Subcutaneous abdominal adipose tissue (tissue), 5 donors: ENCODE measurements around the gene HSPA9.

Source experiments
- H3K27ac ChIP-seq: one replicate; pipeline ENCODE4 v1.7.0; 2013; ENCODE audit warnings: low read depth, mild to moderate bottlenecking, inconsistent platforms, low read length, moderate library complexity
- H3K27me3 ChIP-seq, 5 donors: one replicate each; pipeline ENCODE4 v1.7.0; 2013; ENCODE audit warnings: low read length in 5 of 5, inconsistent platforms in 1 of 5; ENCODE audit not compliant: control insufficient read depth in 5 of 5, insufficient read depth in 4 of 5
- H3K36me3 ChIP-seq, 5 donors: one replicate each; pipeline ENCODE4 v1.7.0; 2013; ENCODE audit warnings: low read length in 5 of 5; ENCODE audit not compliant: control insufficient read depth in 5 of 5, insufficient read depth in 5 of 5
- H3K4me1 ChIP-seq, 5 donors: one replicate each; pipeline ENCODE4 v1.7.0; 2013; ENCODE audit warnings: low read length in 5 of 5, mild to moderate bottlenecking in 3 of 5, moderate library complexity in 1 of 5; ENCODE audit not compliant: control insufficient read depth in 5 of 5, insufficient read depth in 5 of 5
- H3K4me3 ChIP-seq, 5 donors: one replicate each; pipeline ENCODE4 v1.7.0; 2013; ENCODE audit warnings: low read length in 5 of 5, low read depth in 1 of 5
- H3K9ac ChIP-seq, 5 donors: one replicate each; pipeline ENCODE4 v1.7.0; 2013; ENCODE audit warnings: low read length in 5 of 5, mild to moderate bottlenecking in 4 of 5, moderate library complexity in 3 of 5
- H3K9me3 ChIP-seq, 5 donors: one replicate each; pipeline ENCODE4 v1.7.0; 2013; ENCODE audit warnings: low read length in 5 of 5; ENCODE audit not compliant: control insufficient read depth in 5 of 5
- donor health status: healthy.
- donor health status: healthy.
- donor health status: healthy.
- donor health status: healthy.
- donor health status: healthy.

The HSPA9 gene

DNA sequence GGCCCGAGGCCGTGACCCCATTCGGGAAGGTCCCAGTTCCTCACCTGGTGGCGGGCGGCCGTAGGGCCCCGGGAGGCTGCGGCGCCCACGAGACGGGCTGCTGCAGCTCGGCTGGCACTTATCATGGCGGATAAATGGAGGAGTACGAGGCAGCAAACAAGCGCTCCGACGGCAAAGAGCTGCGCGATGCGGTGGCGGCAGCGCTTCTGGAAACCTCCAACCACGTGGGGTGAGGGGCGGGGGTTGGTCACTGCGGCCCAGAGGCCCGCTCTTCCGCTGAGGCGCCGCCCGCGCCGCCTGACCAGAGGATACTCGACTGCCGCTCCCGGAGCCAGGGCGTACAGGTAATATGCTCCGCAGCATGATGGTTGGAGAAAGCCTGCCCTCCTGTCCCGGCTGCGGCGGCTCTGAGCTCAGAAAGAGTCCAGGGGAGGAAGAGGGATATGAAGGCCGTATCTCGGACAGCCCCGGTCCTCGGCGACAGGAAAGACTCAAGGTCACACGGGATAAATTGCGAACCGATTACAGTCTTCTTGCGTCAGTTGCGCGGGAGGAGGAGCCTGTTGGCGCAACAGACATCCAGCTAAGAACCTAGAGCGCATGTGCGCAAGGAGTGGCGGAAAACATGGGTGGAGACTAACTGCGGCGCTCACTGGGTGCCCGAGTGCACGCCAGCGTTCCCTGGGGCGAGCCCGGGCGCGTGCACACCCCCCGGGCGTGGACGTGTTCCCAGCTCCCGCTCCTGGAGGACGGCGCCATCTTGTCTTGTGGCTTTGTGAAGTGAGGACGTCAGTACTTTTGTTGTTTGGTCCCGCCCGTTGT is at the start of gene HSPA9:
Gene HSPA9 (minus strand): TSS at position 208 of the 822 bp plus-strand sequence. CDS start 83 bp downstream, at position 125.
- peak within 1 kb of the TSS; percentile 98 to 100 (median 99) for H3K9ac ChIP-seq
- H3K27ac ChIP-seq: peak within 1 kb of the TSS; percentile 100
- no peaks in the 10 kb centered on the region for H3K27me3 ChIP-seq
- peaks cover 6 to 25% (median 16%) of the 10 kb centered on the region in 5 donors for H3K4me1 ChIP-seq
- H3K36me3 ChIP-seq: peaks cover 6 to 31% (median 24%) of the 10 kb centered on the region in 5 donors
- H3K4me3 ChIP-seq: peak within 1 kb of the TSS; percentile 94 to 99 (median 96)
- no peaks in the 10 kb centered on the region for H3K9me3 ChIP-seq

DNA sequence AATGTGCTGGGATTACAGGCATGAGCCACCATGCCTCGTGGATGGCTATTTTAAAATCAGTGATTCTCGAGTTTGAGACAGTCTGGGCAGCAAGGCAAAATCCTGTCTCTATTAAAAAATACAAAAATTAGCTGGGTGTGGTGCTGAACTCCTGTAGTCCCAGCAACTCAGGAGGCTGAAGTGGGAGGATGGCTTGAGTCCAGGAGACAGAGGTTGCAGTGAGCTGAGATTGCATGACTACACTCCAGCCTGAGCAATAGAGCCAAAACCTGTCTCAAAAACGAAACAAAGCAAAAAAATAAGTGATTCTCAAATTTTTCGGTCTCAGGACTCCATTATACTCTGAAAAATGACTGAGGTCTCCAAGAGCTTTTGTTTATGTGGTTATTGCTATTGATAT is 47.9 kb upstream of the HSPA9 start:
- no peaks in the 10 kb centered on the region for H3K9me3 ChIP-seq
- H3K4me1 ChIP-seq: no peaks in the 10 kb centered on the region
- H3K27ac ChIP-seq: no peak overlapping the region
- no peak overlapping the region for H3K9ac ChIP-seq
- no peaks in the 10 kb centered on the region for H3K36me3 ChIP-seq
- H3K4me3 ChIP-seq: no peak overlapping the region
- no peaks in the 10 kb centered on the region for H3K27me3 ChIP-seq

DNA sequence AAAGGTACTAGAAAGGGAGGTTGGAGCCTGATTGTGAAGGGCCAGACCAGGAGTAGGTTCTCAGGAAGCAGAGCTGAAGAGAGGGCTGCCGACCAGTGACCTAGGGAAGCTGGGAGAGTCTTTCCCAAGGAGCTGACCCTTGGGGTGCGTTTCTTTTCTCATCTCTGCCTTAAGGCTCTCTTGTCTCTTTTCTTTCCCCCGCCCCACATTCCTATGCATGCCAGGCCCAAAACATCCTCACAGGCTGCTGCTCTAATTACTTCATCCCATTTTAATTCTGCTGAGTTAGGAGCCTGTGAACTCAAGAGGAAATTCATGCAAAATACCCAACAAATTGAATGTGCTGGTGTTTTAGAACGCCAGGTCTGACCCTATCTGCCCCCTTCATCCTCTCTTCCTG is 46.9 kb upstream of the HSPA9 start:
- H3K36me3 ChIP-seq: no peaks in the 10 kb centered on the region
- H3K27me3 ChIP-seq: no peaks in the 10 kb centered on the region
- H3K4me1 ChIP-seq: no peaks in the 10 kb centered on the region
- H3K27ac ChIP-seq: no peak overlapping the region
- H3K9me3 ChIP-seq: no peaks in the 10 kb centered on the region
- H3K4me3 ChIP-seq: no peak overlapping the region
- no peak overlapping the region for H3K9ac ChIP-seq

DNA sequence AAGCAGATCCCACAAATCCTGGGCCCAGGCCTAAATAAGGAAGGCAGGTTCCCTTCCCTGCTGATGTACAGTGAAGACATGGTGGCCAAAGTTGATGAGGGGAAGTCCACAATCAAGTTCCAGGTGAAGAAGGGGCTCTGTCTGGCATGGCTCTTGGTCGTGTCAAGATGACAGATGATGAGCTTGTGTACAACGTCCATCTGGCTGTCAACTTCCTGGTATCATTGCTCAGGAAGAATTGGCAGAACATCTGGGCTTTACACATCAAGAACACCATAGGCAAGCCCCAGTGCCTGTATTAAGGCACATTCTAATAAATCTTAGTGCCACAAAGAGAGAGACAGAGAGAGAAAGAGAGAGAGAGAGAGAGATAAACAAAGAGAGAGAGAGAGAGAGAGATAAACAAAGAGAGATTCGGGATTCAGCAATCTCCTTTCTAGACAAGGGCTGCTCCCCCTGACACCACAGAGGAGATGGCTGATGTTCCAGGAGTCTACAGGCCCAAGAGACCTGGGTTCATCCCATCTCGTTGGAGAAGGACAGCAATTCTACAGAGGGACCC is 45.5 kb upstream of the HSPA9 start:
- H3K27me3 ChIP-seq: no peaks in the 10 kb centered on the region

DNA sequence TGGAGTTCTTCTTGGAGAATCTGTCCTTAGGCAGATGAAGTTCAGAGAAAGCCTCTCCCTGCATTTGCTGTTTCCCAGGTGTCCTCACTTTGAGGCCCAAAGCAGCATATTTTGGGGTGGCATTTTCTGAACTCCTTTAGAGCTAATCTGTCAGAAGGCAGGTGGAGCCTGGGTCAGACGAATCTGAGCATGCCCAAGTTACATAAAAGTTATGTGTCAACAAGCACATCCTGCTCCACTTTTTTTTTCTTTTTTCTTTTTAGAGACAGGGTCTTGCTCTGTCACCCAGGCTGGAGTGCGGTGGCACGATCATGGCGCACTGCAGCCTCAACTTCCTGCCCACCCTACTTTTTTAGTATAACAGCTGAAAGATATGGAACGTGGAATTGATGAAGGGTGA is 41.3 kb upstream of the HSPA9 start:
- no peak overlapping the region for H3K4me3 ChIP-seq
- H3K36me3 ChIP-seq: no peaks in the 10 kb centered on the region
- H3K9ac ChIP-seq: no peak overlapping the region
- H3K27ac ChIP-seq: no peak overlapping the region
- H3K9me3 ChIP-seq: no peaks in the 10 kb centered on the region
- H3K4me1 ChIP-seq: peaks cover 0 to 4% (median 3%) of the 10 kb centered on the region in 5 donors
- peaks cover 0 to 1% (median 0%) of the 10 kb centered on the region in 5 donors for H3K27me3 ChIP-seq

More for the DNA sequence above, 45.5 kb upstream of the HSPA9 start:
- H3K4me3 ChIP-seq: no peak overlapping the region
- H3K36me3 ChIP-seq: no peaks in the 10 kb centered on the region
- no peak overlapping the region for H3K27ac ChIP-seq
- H3K4me1 ChIP-seq: no peaks in the 10 kb centered on the region
- no peaks in the 10 kb centered on the region for H3K9me3 ChIP-seq
- H3K9ac ChIP-seq: no peak overlapping the region

DNA sequence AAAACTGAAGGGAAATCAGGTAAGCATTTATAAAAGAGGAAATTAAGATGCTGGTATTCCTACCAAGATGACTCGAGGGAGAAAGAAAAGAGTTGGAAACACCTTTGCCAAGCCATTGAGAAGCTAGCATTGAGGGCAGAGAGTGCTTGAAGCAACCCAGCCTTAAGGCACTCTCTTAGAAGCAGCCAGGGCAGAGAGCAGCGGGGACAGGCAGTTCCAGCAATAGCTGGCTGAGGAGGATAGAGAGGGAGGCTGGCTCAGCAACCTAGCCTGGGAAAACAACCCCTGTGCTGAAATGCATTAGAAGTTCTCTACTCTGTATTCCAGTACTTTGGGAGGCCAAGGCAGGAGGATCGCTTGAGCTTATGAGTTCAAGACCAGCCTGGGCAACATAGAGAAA is 40.3 kb upstream of the HSPA9 start:
- H3K36me3 ChIP-seq: no peaks in the 10 kb centered on the region
- peaks cover 0 to 13% (median 12%) of the 10 kb centered on the region in 5 donors for H3K4me1 ChIP-seq
- peaks cover 0 to 8% (median 2%) of the 10 kb centered on the region in 5 donors for H3K27me3 ChIP-seq
- no peaks in the 10 kb centered on the region for H3K9me3 ChIP-seq
- H3K27ac ChIP-seq: no peak overlapping the region
- H3K9ac ChIP-seq: no peak overlapping the region
- no peak overlapping the region for H3K4me3 ChIP-seq

DNA sequence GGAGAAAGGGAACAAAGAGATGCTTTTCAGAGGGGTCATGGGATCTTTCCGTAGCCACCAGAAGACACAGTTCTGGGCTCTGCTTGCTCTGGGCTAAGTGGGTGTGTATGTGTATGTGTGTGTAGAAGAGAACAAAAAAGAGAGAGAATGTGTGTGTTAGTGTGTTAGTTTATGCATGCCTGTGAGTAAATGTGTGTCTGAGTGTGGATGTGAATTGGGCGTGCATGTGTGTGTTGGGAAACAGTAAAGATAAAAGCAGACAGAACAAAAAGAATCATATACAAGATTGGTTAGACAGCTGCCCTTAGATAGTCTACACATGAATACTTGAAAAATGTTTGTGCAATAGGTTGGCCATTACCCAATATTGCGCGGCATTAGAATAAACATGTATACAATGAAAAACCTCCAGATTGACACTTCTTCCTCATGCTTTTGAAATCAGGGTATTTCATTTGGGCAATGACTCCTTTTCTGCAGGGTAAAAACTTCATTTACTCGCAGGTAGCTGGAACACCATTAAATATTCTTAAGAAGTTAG is 36.5 kb upstream of the HSPA9 start:
- H3K36me3 ChIP-seq: no peaks in the 10 kb centered on the region
- peak overlapping the region in 3 of 5 donors; percentile 26 to 64 (median 59) for H3K9ac ChIP-seq
- no peaks in the 10 kb centered on the region for H3K9me3 ChIP-seq
- peaks cover 0 to 13% (median 12%) of the 10 kb centered on the region in 5 donors for H3K4me1 ChIP-seq
- H3K27ac ChIP-seq: no peak overlapping the region
- H3K4me3 ChIP-seq: peak overlapping the region; percentile 5 to 74 (median 51)
- H3K27me3 ChIP-seq: peaks cover 0 to 8% (median 2%) of the 10 kb centered on the region in 5 donors

DNA sequence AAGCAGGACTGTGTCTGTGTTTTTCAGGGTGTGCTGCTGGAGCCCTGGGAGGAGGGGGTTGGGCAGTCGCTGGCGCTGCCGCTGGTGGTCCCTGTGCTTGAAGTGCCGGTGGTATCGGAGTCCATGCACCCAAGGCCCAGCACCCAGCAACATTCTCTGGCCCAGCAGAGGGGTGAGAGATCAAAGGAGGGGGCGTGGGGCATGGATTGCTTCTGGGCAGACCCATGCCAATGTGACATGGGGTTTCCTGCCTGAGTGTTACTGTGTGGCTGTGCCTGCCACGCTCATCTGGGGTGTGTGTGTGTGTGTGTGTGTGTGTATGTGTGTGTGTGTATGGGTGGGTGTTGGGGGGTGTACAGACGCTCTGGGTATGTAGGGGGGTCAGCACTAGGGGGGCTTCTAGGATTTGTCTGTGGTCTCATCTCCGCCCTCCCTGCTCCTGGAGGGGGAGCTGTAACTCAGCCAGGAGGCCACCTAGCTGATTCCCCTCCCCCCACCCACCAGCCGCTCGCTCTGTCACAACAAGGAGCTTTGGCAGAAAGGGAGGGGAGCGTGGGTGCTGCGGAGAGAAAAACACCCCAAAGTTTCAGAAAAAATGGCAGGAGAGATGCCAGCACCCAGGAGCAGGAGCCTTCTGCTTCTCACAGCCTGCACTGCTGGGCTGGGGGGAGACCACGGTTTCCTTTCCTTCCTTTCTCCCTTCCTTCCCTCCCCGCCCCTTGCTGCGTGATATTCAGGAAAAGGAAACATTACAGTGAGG is 35.9 kb upstream of the HSPA9 start:
- no peak overlapping the region for H3K27ac ChIP-seq
- H3K36me3 ChIP-seq: no peaks in the 10 kb centered on the region
- H3K27me3 ChIP-seq: peaks cover 0 to 8% (median 2%) of the 10 kb centered on the region in 5 donors
- no peaks in the 10 kb centered on the region for H3K9me3 ChIP-seq
- peak overlapping the region; percentile 5 to 74 (median 51) for H3K4me3 ChIP-seq
- peak overlapping the region in 3 of 5 donors; percentile 26 to 64 (median 59) for H3K9ac ChIP-seq
- H3K4me1 ChIP-seq: peaks cover 0 to 14% (median 13%) of the 10 kb centered on the region in 5 donors

DNA sequence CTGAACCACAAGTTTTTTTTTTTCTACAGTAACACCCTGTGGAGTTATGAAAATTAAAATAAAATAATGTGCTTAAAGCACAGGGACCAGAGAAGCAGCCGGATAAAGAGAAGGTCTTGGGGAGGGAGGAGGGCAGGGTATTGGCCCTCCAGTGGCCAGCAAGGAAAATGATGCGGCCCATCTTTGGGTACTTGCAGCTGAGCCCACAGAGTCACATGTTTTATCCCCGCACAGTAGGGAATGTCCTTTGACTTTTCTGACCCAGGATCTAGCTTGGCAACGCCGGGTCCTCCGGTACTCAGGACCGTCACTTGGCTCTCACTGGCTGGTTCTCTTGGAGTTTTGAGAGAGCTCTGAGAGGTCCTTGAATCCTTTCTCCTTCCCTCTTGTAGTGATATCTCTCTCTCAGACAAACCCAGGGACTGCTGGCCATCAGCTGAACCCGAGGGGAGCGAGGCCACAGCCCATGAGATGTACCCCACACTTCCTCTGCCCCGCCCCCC is 35.3 kb upstream of the HSPA9 start:
- no peaks in the 10 kb centered on the region for H3K9me3 ChIP-seq
- H3K9ac ChIP-seq: no peak overlapping the region
- H3K4me1 ChIP-seq: peaks cover 0 to 20% (median 13%) of the 10 kb centered on the region in 5 donors
- peaks cover 0 to 8% (median 2%) of the 10 kb centered on the region in 5 donors for H3K27me3 ChIP-seq
- peak overlapping the region in 2 of 5 donors; percentile 47 to 54 for H3K4me3 ChIP-seq
- H3K36me3 ChIP-seq: no peaks in the 10 kb centered on the region
- H3K27ac ChIP-seq: no peak overlapping the region
